ENCODE measurements around the gene FAM47E.

DNA sequence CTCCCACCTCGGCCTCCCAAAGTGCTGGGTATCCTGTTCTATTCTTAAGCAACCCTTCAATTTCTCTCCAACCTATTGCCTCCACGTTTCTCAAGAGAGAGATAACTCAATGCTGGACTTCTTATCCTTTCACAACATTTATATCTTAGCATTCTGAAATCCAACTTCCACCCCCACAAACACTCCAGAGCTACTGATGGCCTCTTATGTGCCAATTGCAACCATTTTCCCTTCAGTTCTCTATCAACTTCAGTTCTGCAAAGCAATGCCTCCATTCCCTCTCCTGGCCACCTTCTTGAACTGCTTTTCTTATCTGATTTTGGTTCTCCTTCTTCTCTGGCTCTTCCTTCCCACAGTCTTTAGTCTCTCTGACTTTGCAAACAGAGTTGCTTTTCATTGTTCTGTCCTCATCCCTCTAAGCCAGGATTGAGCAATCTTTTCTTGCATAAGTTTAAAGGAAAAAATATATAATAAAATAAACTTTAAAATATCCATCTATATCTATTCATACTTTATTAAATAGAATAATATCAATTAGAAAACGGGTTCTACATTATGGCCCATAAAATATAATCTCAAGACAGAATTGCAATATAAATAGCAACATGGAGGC lies 51.4 kb downstream of the FAM47E start:
- TF ChIP-seq RAD21 (conservative IDR thresholded peaks at IDR 0.05) (no peak), EP300 (conservative IDR thresholded peaks at IDR 0.05; ENCODE audit: poor library complexity, severe bottlenecking) (no peak), EZH2 (IDR thresholded peaks at IDR 0.05; ENCODE audit: borderline replicate concordance, insufficient read depth, low read length, poor library complexity, severe bottlenecking) (no peak), POLR2AphosphoS5 (IDR thresholded peaks at IDR 0.05) (no peak)
- TF ChIP-seq, protein P1, sequence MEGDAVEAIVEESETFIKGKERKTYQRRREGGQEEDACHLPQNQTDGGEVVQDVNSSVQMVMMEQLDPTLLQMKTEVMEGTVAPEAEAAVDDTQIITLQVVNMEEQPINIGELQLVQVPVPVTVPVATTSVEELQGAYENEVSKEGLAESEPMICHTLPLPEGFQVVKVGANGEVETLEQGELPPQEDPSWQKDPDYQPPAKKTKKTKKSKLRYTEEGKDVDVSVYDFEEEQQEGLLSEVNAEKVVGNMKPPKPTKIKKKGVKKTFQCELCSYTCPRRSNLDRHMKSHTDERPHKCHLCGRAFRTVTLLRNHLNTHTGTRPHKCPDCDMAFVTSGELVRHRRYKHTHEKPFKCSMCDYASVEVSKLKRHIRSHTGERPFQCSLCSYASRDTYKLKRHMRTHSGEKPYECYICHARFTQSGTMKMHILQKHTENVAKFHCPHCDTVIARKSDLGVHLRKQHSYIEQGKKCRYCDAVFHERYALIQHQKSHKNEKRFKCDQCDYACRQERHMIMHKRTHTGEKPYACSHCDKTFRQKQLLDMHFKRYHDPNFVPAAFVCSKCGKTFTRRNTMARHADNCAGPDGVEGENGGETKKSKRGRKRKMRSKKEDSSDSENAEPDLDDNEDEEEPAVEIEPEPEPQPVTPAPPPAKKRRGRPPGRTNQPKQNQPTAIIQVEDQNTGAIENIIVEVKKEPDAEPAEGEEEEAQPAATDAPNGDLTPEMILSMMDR (IDR thresholded peaks at IDR 0.05; ENCODE audit: poor library complexity, severe bottlenecking), result no peak
- TF ChIP-seq, protein P2, sequence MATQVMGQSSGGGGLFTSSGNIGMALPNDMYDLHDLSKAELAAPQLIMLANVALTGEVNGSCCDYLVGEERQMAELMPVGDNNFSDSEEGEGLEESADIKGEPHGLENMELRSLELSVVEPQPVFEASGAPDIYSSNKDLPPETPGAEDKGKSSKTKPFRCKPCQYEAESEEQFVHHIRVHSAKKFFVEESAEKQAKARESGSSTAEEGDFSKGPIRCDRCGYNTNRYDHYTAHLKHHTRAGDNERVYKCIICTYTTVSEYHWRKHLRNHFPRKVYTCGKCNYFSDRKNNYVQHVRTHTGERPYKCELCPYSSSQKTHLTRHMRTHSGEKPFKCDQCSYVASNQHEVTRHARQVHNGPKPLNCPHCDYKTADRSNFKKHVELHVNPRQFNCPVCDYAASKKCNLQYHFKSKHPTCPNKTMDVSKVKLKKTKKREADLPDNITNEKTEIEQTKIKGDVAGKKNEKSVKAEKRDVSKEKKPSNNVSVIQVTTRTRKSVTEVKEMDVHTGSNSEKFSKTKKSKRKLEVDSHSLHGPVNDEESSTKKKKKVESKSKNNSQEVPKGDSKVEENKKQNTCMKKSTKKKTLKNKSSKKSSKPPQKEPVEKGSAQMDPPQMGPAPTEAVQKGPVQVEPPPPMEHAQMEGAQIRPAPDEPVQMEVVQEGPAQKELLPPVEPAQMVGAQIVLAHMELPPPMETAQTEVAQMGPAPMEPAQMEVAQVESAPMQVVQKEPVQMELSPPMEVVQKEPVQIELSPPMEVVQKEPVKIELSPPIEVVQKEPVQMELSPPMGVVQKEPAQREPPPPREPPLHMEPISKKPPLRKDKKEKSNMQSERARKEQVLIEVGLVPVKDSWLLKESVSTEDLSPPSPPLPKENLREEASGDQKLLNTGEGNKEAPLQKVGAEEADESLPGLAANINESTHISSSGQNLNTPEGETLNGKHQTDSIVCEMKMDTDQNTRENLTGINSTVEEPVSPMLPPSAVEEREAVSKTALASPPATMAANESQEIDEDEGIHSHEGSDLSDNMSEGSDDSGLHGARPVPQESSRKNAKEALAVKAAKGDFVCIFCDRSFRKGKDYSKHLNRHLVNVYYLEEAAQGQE (IDR thresholded peaks at IDR 0.05; ENCODE audit: borderline replicate concordance), result no peak

Measured in neural cell (in vitro differentiated cells).